ENCODE data around the gene DCST1.
"Not testable (repeated sequence)": the region's sequence is repeated elsewhere in the genome, so short reads cannot be mapped to it uniquely, and the experiment has no call there.

Gene DCST1, protein sequence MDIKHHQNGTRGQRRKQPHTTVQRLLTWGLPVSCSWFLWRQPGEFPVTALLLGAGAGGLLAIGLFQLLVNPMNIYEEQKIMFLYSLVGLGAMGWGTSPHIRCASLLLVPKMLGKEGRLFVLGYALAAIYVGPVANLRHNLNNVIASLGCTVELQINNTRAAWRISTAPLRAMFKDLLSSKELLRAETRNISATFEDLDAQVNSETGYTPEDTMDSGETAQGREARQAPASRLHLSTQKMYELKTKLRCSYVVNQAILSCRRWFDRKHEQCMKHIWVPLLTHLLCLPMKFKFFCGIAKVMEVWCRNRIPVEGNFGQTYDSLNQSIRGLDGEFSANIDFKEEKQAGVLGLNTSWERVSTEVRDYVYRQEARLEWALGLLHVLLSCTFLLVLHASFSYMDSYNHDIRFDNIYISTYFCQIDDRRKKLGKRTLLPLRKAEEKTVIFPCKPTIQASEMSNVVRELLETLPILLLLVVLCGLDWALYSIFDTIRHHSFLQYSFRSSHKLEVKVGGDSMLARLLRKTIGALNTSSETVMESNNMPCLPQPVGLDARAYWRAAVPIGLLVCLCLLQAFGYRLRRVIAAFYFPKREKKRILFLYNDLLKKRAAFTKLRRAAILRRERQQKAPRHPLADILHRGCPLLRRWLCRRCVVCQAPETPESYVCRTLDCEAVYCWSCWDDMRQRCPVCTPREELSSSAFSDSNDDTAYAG

DNA sequence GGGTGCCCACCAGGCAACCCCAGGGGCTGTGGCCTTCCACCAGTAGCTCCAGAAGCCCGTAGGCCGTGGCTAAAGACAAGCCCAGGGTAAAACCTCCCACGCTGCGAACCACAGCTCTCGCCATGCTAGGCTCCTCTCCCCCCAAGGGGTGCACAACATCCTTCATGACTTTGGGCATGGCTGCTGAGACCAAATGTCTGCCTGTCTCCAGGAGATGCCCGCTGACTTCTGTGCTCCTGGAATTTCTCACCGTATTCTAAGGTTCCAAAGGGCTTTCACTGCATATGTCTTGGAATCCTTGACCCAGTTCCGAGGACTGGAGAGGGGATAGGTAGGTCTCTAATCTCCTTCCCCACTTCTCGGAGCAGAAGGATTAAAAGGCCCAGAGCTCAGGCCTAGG is at the start of gene DCST1, which contains the start of gene DCST2:
TSS of gene DCST1 (plus strand) at position 301 of the 400 bp plus-strand sequence. CDS start 213 bp downstream, outside the sequence.
TSS of gene DCST2 (minus strand) at position 258 of the 400 bp plus-strand sequence. CDS start at position 178, 80 bp downstream.
- no peak for ATAC-seq
- TF ChIP-seq CSDC2 (CRISPR knock-in tag; IDR thresholded peaks at IDR 0.05) (no peak), ZNF8 (CRISPR knock-in tag; IDR thresholded peaks at IDR 0.05) (no peak), ESRRG (CRISPR knock-in tag; IDR thresholded peaks at IDR 0.05) (no peak), ZFP30 (CRISPR knock-in tag; IDR thresholded peaks at IDR 0.05) (no peak), ZFP3 (CRISPR knock-in tag; IDR thresholded peaks at IDR 0.05) (no peak), OSR1 (CRISPR knock-in tag; IDR thresholded peaks at IDR 0.05) (no peak), ZC3H10 (CRISPR knock-in tag; IDR thresholded peaks at IDR 0.05) (no peak), SNAI2 (CRISPR knock-in tag; IDR thresholded peaks at IDR 0.05) (no peak), TCF4 (CRISPR knock-in tag; IDR thresholded peaks at IDR 0.05; ENCODE audit: borderline replicate concordance) (no peak), ISL1 (CRISPR knock-in tag; IDR thresholded peaks at IDR 0.05) (no peak), TOX (CRISPR knock-in tag; IDR thresholded peaks at IDR 0.05; ENCODE audit: borderline replicate concordance) (no peak), ZNF565 (CRISPR knock-in tag; conservative IDR thresholded peaks at IDR 0.05; ENCODE audit: low read depth) (no peak), GLIS3 (CRISPR knock-in tag; IDR thresholded peaks at IDR 0.05) (no peak), ARNTL (CRISPR knock-in tag; IDR thresholded peaks at IDR 0.05; ENCODE audit: borderline replicate concordance, low read depth) (no peak)
- TF ChIP-seq, protein P1, sequence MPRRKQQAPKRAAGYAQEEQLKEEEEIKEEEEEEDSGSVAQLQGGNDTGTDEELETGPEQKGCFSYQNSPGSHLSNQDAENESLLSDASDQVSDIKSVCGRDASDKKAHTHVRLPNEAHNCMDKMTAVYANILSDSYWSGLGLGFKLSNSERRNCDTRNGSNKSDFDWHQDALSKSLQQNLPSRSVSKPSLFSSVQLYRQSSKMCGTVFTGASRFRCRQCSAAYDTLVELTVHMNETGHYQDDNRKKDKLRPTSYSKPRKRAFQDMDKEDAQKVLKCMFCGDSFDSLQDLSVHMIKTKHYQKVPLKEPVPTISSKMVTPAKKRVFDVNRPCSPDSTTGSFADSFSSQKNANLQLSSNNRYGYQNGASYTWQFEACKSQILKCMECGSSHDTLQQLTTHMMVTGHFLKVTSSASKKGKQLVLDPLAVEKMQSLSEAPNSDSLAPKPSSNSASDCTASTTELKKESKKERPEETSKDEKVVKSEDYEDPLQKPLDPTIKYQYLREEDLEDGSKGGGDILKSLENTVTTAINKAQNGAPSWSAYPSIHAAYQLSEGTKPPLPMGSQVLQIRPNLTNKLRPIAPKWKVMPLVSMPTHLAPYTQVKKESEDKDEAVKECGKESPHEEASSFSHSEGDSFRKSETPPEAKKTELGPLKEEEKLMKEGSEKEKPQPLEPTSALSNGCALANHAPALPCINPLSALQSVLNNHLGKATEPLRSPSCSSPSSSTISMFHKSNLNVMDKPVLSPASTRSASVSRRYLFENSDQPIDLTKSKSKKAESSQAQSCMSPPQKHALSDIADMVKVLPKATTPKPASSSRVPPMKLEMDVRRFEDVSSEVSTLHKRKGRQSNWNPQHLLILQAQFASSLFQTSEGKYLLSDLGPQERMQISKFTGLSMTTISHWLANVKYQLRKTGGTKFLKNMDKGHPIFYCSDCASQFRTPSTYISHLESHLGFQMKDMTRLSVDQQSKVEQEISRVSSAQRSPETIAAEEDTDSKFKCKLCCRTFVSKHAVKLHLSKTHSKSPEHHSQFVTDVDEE (CRISPR knock-in tag; IDR thresholded peaks at IDR 0.05), result no peak
- TF ChIP-seq, protein P2, sequence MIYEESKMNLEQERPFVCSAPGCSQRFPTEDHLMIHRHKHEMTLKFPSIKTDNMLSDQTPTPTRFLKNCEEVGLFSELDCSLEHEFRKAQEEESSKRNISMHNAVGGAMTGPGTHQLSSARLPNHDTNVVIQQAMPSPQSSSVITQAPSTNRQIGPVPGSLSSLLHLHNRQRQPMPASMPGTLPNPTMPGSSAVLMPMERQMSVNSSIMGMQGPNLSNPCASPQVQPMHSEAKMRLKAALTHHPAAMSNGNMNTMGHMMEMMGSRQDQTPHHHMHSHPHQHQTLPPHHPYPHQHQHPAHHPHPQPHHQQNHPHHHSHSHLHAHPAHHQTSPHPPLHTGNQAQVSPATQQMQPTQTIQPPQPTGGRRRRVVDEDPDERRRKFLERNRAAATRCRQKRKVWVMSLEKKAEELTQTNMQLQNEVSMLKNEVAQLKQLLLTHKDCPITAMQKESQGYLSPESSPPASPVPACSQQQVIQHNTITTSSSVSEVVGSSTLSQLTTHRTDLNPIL (CRISPR knock-in tag; IDR thresholded peaks at IDR 0.05; ENCODE audit: low read depth), result no peak
- TF ChIP-seq, protein P3, sequence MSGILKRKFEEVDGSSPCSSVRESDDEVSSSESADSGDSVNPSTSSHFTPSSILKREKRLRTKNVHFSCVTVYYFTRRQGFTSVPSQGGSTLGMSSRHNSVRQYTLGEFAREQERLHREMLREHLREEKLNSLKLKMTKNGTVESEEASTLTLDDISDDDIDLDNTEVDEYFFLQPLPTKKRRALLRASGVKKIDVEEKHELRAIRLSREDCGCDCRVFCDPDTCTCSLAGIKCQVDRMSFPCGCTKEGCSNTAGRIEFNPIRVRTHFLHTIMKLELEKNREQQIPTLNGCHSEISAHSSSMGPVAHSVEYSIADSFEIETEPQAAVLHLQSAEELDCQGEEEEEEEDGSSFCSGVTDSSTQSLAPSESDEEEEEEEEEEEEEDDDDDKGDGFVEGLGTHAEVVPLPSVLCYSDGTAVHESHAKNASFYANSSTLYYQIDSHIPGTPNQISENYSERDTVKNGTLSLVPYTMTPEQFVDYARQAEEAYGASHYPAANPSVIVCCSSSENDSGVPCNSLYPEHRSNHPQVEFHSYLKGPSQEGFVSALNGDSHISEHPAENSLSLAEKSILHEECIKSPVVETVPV (CRISPR knock-in tag; IDR thresholded peaks at IDR 0.05), result no peak
- TF ChIP-seq, protein P4, sequence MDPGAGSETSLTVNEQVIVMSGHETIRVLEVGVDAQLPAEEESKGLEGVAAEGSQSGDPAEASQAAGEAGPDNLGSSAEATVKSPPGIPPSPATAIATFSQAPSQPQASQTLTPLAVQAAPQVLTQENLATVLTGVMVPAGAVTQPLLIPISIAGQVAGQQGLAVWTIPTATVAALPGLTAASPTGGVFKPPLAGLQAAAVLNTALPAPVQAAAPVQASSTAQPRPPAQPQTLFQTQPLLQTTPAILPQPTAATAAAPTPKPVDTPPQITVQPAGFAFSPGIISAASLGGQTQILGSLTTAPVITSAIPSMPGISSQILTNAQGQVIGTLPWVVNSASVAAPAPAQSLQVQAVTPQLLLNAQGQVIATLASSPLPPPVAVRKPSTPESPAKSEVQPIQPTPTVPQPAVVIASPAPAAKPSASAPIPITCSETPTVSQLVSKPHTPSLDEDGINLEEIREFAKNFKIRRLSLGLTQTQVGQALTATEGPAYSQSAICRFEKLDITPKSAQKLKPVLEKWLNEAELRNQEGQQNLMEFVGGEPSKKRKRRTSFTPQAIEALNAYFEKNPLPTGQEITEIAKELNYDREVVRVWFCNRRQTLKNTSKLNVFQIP (CRISPR knock-in tag; IDR thresholded peaks at IDR 0.05; ENCODE audit: borderline replicate concordance, low read depth), result no peak

DNA sequence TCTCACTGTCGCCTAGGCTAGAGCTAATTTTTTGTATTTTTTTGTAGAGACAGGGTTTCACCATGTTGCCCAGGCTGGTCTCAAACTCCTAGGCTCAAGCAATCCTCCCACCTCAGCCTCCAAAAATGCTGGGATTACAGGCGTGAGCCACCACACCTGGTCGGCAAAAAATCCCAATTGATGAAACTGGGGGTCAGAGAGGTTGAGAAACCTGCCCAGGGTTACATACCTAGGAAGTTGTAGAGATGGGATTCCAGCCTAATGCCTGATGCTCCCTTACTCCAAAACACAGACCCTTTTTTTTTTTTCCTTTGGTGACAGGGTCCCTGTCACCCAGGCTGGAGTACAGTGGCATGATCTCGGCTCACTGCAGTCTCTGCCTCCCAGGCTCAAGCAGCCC is 46.9 kb upstream of the DCST1 start:
- ATAC-seq, result not testable (repeated sequence)

DNA sequence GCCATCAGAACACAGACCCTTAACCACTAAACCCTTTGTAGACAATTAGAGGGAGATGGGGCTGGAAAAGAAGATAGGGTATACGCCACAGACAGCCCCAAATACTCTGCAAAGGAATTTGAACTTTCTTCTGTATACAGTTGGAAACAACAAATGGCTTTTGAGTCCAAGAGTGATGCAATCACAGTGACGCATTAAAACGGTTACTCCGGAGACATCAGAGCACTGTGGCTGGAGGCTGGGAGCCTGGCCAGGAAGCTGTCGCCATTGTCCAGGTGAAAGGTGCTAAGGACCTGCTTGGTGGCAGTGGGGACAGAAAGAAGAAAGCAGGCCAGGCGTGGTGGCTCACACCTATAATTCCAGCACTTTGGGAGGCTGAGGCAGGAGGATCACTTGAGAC is 46.3 kb upstream of the DCST1 start:
- TF ChIP-seq ARNTL (CRISPR knock-in tag; IDR thresholded peaks at IDR 0.05; ENCODE audit: borderline replicate concordance, low read depth) (no peak), TOX (CRISPR knock-in tag; IDR thresholded peaks at IDR 0.05; ENCODE audit: borderline replicate concordance) (no peak), ISL1 (CRISPR knock-in tag; IDR thresholded peaks at IDR 0.05) (no peak)
- TF ChIP-seq, protein P1 (CRISPR knock-in tag; IDR thresholded peaks at IDR 0.05), result no peak
- no peak for ATAC-seq

Data from SK-N-SH treated with all-trans-retinoic acid at 6 μM for 48 hours (cell line).